ENCODE results near the gene MAML3. TPM values are rescaled to one million over a fixed set of nuclear protein-coding genes. Genes with fewer than 3 reads are reported as not detected.

The MAML3 gene
- total RNA-seq, 1 donor from 2014 or later: 2.7 TPM

- Histone ChIP-seq H3K27me3 (ENCODE audit: control insufficient read depth, insufficient read depth, low read length) (no peaks in the 10 kb centered on the region), H3K36me3 (ENCODE audit: control insufficient read depth, insufficient read depth, low read length) (no peaks in the 10 kb centered on the region), H3K4me3 (ENCODE audit: low read depth, low read length) (no peak overlapping the region)
- TF ChIP-seq CTCF (IDR thresholded peaks at IDR 0.05; ENCODE audit: insufficient read depth, low read length, poor library complexity, severe bottlenecking): no peak
- no peak for DNase-seq (ENCODE audit: low read depth)
Observed at GRCh38 chr4:140018931-140019618, 134.9 kb downstream of the MAML3 start.

GRCh38 chr4:140014284-140014683 lies 139.7 kb downstream of the MAML3 start:
- no peaks in the 10 kb centered on the region for H3K27me3 ChIP-seq (ENCODE audit: control insufficient read depth, insufficient read depth, low read length)
- H3K36me3 ChIP-seq (ENCODE audit: control insufficient read depth, insufficient read depth, low read length): no peaks in the 10 kb centered on the region
- no peak overlapping the region for H3K4me3 ChIP-seq (ENCODE audit: low read depth, low read length)
- DNase-seq (ENCODE audit: low read depth): no peak
- TF ChIP-seq CTCF (IDR thresholded peaks at IDR 0.05; ENCODE audit: insufficient read depth, low read length, poor library complexity, severe bottlenecking): no peak

GRCh38 chr4:140012688-140013486 lies 141.1 kb downstream of the MAML3 start:
- peak; percentile 62 for TF ChIP-seq CTCF (IDR thresholded peaks at IDR 0.05; ENCODE audit: insufficient read depth, low read length, poor library complexity, severe bottlenecking)
- Histone ChIP-seq H3K4me3 (ENCODE audit: low read depth, low read length) (no peak overlapping the region), H3K36me3 (ENCODE audit: control insufficient read depth, insufficient read depth, low read length) (no peaks in the 10 kb centered on the region), H3K27me3 (ENCODE audit: control insufficient read depth, insufficient read depth, low read length) (no peaks in the 10 kb centered on the region)
- peak; percentile 21 for DNase-seq (ENCODE audit: low read depth)

GRCh38 chr4:140005699-140006098 lies 148.3 kb downstream of the MAML3 start:
- DNase-seq (ENCODE audit: low read depth): no peak
- Histone ChIP-seq H3K4me3 (ENCODE audit: low read depth, low read length) (no peak overlapping the region), H3K27me3 (ENCODE audit: control insufficient read depth, insufficient read depth, low read length) (no peaks in the 10 kb centered on the region), H3K36me3 (ENCODE audit: control insufficient read depth, insufficient read depth, low read length) (no peaks in the 10 kb centered on the region)
- no peak for TF ChIP-seq CTCF (IDR thresholded peaks at IDR 0.05; ENCODE audit: insufficient read depth, low read length, poor library complexity, severe bottlenecking)

- no peak for DNase-seq (ENCODE audit: low read depth)
- TF ChIP-seq CTCF (IDR thresholded peaks at IDR 0.05; ENCODE audit: insufficient read depth, low read length, poor library complexity, severe bottlenecking): no peak
- no peaks in the 10 kb centered on the region for H3K36me3 ChIP-seq (ENCODE audit: control insufficient read depth, insufficient read depth, low read length)
- no peaks in the 10 kb centered on the region for H3K27me3 ChIP-seq (ENCODE audit: control insufficient read depth, insufficient read depth, low read length)
- H3K4me3 ChIP-seq (ENCODE audit: low read depth, low read length): peak overlapping the region; percentile 25
Observed at GRCh38 chr4:140004922-140005627, 148.9 kb downstream of the MAML3 start.

Measured in kidney epithelial cell (primary cell).